GM12892 (cell line): ENCODE data around the gene SLC7A8.

Experiments used
- POLR2A ChIP-seq: IDR thresholded peaks from 2 replicates; pipeline ENCODE4 v1.6.1; 2011; ENCODE audit warnings: low read depth, low read length, control low read depth
- POLR2AphosphoS5 ChIP-seq: IDR thresholded peaks from 2 replicates; pipeline ENCODE4 v1.6.1; 2011; ENCODE audit warnings: low read depth, low read length, control low read depth
- TAF1 ChIP-seq: IDR thresholded peaks from 2 replicates; pipeline ENCODE4 v1.6.1; 2011; ENCODE audit warnings: low read depth, mild to moderate bottlenecking, control low read depth, low read length, borderline replicate concordance

GRCh38 chr14:23228812-23229211, 45.4 kb upstream of the SLC7A8 start:
- no peak for TF ChIP-seq POLR2A
- TF ChIP-seq POLR2AphosphoS5, result no peak
- no peak for TF ChIP-seq TAF1
